HL-60/S4 treated with retinoic acid at 250 ng/mL for 4 days and 3 days (cell line): ENCODE data around the gene MCF2L2.

Source experiments
- in situ Hi-C: fragments of 300-500 bp; cut with MboI; formaldehyde crosslinking; loops from 2 replicates; pipeline ENCODE4 v1.7.0; 2022; ENCODE audit warnings: low sequenced_read_pairs

Gene MCF2L2

GRCh38 chr3:183274609-183275008, 153.8 kb downstream of the MCF2L2 start:
- in situ Hi-C loops = no loop called here

GRCh38 chr3:183272791-183273190, 155.6 kb downstream of the MCF2L2 start:
- in situ Hi-C loops = no loop called here

GRCh38 chr3:183272142-183272541, 156.3 kb downstream of the MCF2L2 start:
- in situ Hi-C loops = no loop called here

- in situ Hi-C loops = no loop called here
Measured at GRCh38 chr3:183270344-183270743, 158.1 kb downstream of the MCF2L2 start.

- in situ Hi-C loops = no loop called here
Measured at GRCh38 chr3:183269345-183269744, 159.1 kb downstream of the MCF2L2 start.

- in situ Hi-C loops = no loop called here
Measured at GRCh38 chr3:183268366-183268765, 160.1 kb downstream of the MCF2L2 start.

- in situ Hi-C loops = no loop called here
Measured at GRCh38 chr3:183267140-183267539, 161.3 kb downstream of the MCF2L2 start.

- in situ Hi-C loops = no loop called here
Measured at GRCh38 chr3:183266454-183266853, 162.0 kb downstream of the MCF2L2 start.

GRCh38 chr3:183265834-183266417, 162.5 kb downstream of the MCF2L2 start:
- in situ Hi-C loops = no loop called here

GRCh38 chr3:183265157-183265642, 163.2 kb downstream of the MCF2L2 start:
- in situ Hi-C loops = no loop called here

- in situ Hi-C loops = no loop called here
Measured at GRCh38 chr3:183264268-183264667, 164.2 kb downstream of the MCF2L2 start.

GRCh38 chr3:183262875-183263378, 165.5 kb downstream of the MCF2L2 start:
- in situ Hi-C loops = no loop called here

GRCh38 chr3:183261151-183261724, 167.2 kb downstream of the MCF2L2 start:
- in situ Hi-C loops = no loop called here

- in situ Hi-C loops = no loop called here
Measured at GRCh38 chr3:183260167-183260904, 168.1 kb downstream of the MCF2L2 start.

- in situ Hi-C loops = no loop called here
Measured at GRCh38 chr3:183259621-183260020, 168.8 kb downstream of the MCF2L2 start.

GRCh38 chr3:183259087-183259486, 169.3 kb downstream of the MCF2L2 start:
- in situ Hi-C loops = no loop called here

- in situ Hi-C loops = no loop called here
Measured at GRCh38 chr3:183255348-183255730, 173.1 kb downstream of the MCF2L2 start.

GRCh38 chr3:183254487-183255347, 173.7 kb downstream of the MCF2L2 start:
- in situ Hi-C loops = no loop called here

- in situ Hi-C loops = no loop called here
Measured at GRCh38 chr3:183253528-183254486, 174.6 kb downstream of the MCF2L2 start.

- in situ Hi-C loops = no loop called here
Measured at GRCh38 chr3:183252973-183253527, 175.4 kb downstream of the MCF2L2 start, which contains the start of gene B3GNT5. TSS of gene B3GNT5 (plus strand) at chr3:183253253. CDS start at chr3:183269799, 16,546 bp downstream.
